Nucleus accumbens (tissue), 56 donors: ENCODE measurements around the gene ANXA2.
"Not testable (repeated sequence)": the region's sequence is repeated elsewhere in the genome, so short reads cannot be mapped to it uniquely, and the experiment has no call there.

Experiments used
- DNase-seq, 56 donors: peaks; one replicate each; lab custom pipeline; 2025; lab: John Stamatoyannopoulos, UW

ANXA2 gene

DNA sequence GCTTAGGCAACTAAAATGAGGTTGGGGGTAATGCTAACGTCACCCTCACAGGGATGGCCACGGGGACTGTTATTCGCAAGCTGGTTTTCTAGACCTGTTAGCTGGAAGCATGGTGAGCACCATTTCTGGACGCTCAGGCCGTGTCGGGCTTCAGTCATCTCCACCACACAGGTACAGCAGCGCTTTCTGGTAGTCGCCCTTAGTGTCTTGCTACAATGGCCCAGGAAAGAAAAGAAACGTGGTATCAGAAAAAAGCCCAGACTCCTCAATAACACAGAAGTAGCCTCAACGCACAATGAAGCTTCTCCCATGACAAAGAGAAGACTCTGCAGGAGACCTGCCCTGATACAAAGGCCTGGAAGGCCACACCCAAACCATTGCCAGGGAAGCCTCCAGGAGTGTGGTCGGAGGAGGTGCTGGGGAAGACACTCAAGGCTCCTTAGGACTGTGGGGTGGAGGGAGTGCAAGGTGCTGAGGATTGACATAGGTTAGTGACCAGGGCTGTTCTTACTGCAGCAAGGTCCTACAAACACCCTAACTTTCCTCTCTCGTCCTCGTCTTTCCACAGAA lies 50.2 kb downstream of the ANXA2 start:
- DNase-seq = no peak

GRCh38 chr15:60346653-60347052 lies 51.1 kb downstream of the ANXA2 start:
- DNase-seq = no peak

- DNase-seq = no peak
Observed at GRCh38 chr15:60346077-60346476, 51.7 kb downstream of the ANXA2 start.

- no peak for DNase-seq
Observed at GRCh38 chr15:60345598-60345997, 52.2 kb downstream of the ANXA2 start.

DNA sequence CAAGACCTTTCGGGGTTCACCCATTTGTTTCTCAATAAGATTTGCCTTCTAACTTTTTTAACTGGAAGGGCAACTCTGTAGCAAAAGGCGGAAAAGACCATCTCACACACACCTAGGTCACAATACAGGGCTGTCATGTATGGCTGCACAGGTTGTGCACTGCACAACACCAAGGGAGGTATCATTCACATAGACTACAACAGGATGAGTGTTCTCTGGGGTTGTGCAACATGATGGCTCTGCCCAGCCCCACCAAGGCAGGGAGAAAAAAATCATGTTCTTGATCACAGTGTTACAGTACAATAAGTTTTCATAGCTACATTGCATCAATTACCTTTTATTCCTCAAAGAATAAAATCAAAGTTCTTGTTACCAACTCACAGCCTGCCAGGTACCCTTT lies 52.8 kb downstream of the ANXA2 start:
- no peak for DNase-seq

GRCh38 chr15:60344461-60344860 lies 53.3 kb downstream of the ANXA2 start:
- no peak for DNase-seq

GRCh38 chr15:60343221-60343970 lies 54.4 kb downstream of the ANXA2 start:
- DNase-seq = no peak

DNA sequence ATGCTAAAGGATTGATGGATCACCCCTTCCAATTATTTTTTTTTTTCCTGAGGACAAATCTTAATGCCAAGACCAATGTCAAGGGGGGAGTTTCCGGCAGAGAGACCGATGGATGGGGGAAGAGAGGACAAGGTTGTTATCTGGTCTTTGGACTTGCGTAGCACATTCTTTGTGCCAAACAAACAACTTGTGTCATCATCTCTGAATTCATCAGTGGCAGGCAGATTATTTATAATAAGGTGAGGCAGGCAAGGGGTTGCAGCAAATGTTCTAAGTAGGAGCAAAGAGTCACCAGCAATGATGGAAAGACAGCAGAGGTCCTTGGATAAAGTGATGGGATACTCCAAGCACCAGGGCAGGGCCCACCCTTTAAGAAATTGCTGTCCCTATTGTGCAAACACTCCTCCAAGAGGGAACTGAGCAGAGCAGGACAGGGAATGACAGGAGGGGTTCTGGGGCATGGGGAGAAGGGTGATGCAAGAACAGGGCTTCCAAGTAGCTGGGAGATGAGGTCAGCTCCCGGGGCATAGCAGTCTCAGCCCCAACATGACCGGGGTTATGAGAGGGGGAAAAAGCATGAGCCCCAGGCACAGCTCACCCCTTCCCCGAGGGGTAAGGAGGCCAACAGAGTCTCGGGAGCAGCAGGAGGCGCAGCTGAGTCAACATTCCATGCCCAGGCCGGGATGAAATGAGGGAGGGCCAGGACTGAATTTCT lies 57.4 kb downstream of the ANXA2 start:
- DNase-seq = no peak

GRCh38 chr15:60339236-60339635 lies 58.5 kb downstream of the ANXA2 start:
- no peak for DNase-seq

DNA sequence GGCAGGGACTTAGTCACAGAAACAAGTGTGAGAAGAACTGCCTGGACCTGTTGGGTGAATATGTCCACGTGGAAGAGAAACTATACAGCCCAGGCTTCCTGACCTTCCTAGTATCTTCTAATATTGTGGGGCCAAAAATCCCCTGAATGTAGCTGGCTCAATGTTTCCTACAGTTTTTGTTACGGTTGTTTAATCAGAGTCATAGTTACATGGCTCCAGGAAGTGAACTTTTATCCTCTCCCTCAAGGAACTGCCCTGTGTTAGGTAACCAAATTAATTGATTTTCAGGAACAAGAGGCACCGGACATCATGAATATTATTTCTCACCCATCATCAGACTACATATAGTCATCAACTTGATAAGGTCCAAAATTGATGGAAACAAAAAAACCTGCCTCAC lies 59.0 kb downstream of the ANXA2 start:
- no peak for DNase-seq

DNA sequence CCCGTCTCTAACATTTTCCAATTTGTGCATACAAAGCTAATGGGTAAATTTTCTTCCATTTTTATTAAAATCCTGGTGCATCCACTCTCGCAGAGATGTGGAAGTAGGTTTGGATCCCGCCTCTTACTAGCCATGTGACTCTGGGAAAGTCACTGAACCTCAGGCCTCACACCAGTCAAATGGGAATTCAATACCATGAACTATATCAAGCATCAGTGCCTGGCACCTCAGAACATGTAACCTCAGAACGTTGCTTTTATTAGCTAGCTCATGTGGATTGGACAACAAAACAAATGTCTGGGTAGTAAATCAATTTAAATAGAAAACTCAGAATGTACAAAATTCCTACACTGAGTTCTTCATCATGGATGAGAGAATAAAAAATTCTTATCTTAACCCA lies 60.7 kb downstream of the ANXA2 start:
- DNase-seq = no peak

DNA sequence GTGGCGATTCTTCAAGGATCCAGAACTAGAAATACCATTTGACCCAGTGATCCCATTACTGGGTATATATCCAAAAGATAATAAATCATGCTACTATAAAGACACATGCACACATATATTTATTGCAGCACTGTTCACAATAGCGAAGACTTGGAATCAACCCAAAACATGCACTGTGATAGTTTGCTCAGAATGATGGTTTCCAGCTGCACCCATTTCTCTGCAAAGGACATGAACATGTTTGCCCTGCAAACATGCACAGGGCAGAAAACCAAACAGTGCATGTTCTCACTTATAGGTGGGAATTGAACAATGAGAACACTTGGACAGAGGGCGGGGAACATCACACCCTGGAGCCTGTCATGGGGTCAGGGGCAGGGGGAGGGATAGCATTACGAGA lies 62.5 kb downstream of the ANXA2 start:
- DNase-seq = not testable (repeated sequence)

- peak in 1 of 56 donors; percentile 1 for DNase-seq
Observed at GRCh38 chr15:60328852-60329443, 68.8 kb downstream of the ANXA2 start.

DNA sequence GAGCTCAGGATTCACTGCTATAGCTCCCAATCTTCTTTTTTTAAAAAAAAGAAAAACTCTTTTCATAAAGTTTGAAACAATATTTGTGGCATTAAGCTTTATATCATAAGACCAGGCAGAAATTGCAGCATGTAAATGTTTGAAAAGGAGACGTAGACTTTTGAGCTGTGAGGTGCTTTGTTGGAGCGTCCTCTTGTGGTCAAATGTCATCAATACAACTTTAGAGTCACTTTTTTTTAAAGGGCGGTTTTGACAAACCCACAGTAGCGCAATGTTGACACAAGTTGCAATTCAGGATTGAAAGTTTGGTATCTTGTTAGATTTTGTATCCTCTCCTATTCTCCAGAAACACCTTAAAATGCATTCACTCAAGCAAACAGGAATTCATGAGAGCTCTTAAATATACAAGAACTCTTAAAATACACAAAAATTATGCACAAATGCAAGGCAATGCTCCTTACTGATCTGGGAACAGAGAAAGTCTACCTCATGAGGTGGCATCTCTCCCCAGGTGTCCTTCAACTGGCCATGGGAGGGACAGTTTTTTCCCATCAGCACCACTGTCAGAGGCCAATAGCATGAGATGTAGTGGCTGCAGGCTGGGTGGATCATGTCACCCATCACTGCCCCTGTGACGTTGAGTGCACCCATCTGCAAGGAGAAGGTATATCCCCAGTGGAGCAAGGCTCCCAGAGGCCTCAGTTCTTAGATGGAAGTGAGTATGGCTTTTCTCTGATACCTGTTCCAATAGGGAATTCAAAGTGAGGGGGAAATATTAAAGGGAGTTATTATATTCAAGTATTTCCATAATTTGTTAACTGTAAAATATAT lies 70.7 kb downstream of the ANXA2 start:
- peak in 5 of 56 donors; percentile 1 to 15 (median 9) for DNase-seq

GRCh38 chr15:60326343-60326742 lies 71.4 kb downstream of the ANXA2 start:
- DNase-seq = no peak

DNA sequence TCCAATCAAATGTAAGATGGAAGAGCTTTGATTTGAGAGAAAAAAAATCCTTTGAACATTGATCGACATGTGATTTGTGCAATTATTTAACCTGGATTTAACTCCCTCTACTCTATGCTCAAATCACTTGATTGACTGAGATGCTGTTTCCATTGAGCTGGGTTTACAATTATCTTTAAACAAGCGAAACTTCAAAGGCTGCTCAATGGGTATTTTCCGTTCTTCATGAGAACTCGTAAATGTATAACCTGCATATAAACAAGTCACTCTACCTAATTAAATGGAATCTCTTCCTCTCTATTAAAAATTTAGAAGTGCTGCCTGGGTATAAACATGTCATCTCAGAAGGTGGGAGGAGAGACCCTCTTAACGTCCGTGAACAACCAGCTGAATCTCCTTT lies 71.9 kb downstream of the ANXA2 start:
- no peak for DNase-seq

DNA sequence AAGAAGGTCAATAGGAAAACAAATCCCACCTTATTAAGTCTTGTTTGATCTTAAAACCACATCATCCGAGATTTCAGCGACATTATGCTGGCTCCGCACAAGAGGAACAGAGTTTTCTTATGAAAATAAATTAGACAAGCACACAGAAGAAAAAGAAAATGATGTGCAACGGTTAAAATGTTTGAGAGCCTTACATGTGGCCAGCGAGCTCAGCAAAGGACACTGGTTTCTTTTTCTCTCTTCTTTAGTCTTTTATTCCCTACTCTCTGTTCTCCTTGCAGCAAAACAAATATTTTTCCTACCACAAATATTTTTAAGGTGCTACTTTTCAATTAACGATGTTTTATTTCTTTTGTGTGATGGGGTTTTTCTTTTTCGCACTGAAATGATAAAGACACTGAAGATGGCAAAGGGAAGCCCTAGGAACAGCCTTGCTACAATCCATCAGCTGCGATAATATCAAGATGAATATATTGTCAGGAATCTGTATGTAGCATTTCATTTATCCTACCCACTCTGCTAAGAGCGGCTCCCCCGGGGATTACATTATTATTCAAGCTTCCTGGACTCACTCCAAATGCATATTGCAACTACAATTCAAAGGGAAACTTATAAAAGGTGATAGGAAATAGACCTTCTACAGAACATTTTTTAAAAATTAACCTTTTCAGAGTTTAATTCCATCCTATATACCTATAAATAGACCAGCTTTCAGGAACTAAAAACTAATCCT lies 72.9 kb downstream of the ANXA2 start:
- no peak for DNase-seq

DNA sequence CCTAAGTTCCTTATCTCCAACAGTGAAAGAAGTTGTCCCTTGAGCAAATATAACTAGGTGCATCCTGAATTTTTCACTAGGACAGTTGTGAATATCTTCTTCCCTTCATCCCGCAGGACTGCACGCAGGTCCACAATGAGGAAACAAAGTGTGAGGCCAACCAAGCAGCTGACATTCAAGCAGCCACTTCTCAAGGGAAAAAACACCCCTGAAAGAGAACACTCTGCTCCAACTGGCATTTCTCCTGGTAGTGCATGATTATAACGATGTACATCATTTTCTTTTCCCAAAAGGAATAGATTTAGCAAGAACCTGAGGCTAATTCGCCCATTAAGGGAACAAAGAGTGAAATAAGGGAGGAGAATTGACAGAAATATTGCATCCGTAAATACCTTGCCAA lies 74.5 kb downstream of the ANXA2 start:
- no peak for DNase-seq

DNA sequence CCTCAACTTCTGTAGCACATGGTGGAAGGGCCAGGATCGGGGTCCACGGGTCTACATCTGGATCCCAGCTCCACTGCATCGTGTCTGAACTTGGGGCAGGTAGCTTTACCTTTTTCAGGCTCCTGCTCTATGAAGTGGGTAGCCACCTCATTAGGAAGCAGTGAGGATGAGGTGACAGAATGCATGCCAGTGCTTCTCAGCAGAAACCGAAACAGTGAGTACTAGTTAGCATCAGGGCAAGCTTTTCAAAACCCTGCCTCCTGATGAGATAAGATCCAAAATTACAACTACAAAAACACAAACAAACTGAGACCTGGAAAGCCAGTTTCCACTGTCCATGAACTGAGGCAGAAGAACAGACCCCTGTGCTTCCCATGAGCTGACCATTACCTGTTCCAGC lies 77.4 kb downstream of the ANXA2 start:
- no peak for DNase-seq
